T-helper 17 cell (primary cell): ENCODE results near the gene HIGD1A. TPM values are rescaled to one million over a fixed set of nuclear protein-coding genes. Genes with fewer than 3 reads are reported as not detected.

Experiments
- ATAC-seq: fragments of 150-1000 bp; cut with Tn5 transposase; 2 replicates; pipeline ENCODE4 v1.10.0; 2021; ENCODE audit warnings: mild to moderate bottlenecking, moderate library complexity
- DNase-seq, 3 donors: peaks; one replicate each; pipeline versions ENCODE4 v3.0.0 to v3.0.0-alpha.2; 2020 to 2021
- H3K9me3 ChIP-seq: one replicate; pipeline ENCODE4 v1.7.0; 2013; ENCODE audit warnings: low read length, mild to moderate bottlenecking; ENCODE audit not compliant: control insufficient read depth, poor library complexity, severe bottlenecking
- H3K27ac Mint-ChIP-seq: one replicate; pipeline ENCODE4 v1.8.0; 2022; ENCODE audit warnings: mild to moderate bottlenecking, moderate library complexity, mixed read lengths
- H3K27me3 Mint-ChIP-seq: one replicate; pipeline ENCODE4 v1.8.0; 2022; ENCODE audit warnings: mixed read lengths
- H3K36me3 Mint-ChIP-seq: one replicate; pipeline ENCODE4 v1.8.0; 2022; ENCODE audit warnings: low read depth, mixed read lengths
- H3K4me1 Mint-ChIP-seq: one replicate; pipeline ENCODE4 v1.8.0; 2022; ENCODE audit warnings: mild to moderate bottlenecking, mixed read lengths
- H3K4me3 Mint-ChIP-seq: one replicate; pipeline ENCODE4 v1.8.0; 2022; ENCODE audit warnings: mild to moderate bottlenecking, moderate library complexity, mixed read lengths
- total RNA-seq, 4 donors: library from RNA in 2 of 4; stranded (reverse) in 2 of 4; gene quantifications; one replicate each; pipeline ENCODE4 v1.2.3 and lab custom pipeline; 2022 to 2026

Gene HIGD1A
- total RNA-seq, 2 donors from 2014 or later: 20.7 to 29.2 TPM

GRCh38 chr3:42741796-42742195 lies 62.5 kb downstream of the HIGD1A start:
- Mint-ChIP-seq H3K27ac (no peak overlapping the region), H3K4me1 (peaks cover 5% of the 10 kb centered on the region), H3K27me3 (no peaks in the 10 kb centered on the region), H3K4me3 (no peak overlapping the region), H3K36me3 (no peaks in the 10 kb centered on the region)
- no peak for DNase-seq
- H3K9me3 ChIP-seq: no peaks in the 10 kb centered on the region
- ATAC-seq: no peak

- Mint-ChIP-seq H3K36me3 (no peaks in the 10 kb centered on the region), H3K4me3 (no peak overlapping the region), H3K27me3 (no peaks in the 10 kb centered on the region), H3K4me1 (peaks cover 4% of the 10 kb centered on the region), H3K27ac (peak overlapping the region; percentile 37)
- H3K9me3 ChIP-seq: no peaks in the 10 kb centered on the region
- ATAC-seq: no peak
- no peak for DNase-seq
These were observed 64.7 kb downstream of the HIGD1A start for GRCh38 chr3:42739401-42740158.

GRCh38 chr3:42736531-42736930 lies 67.8 kb downstream of the HIGD1A start:
- H3K4me3 Mint-ChIP-seq: no peak overlapping the region
- no peak for ATAC-seq

GRCh38 chr3:42736081-42736480 lies 68.2 kb downstream of the HIGD1A start:
- Mint-ChIP-seq H3K27ac (no peak overlapping the region), H3K36me3 (no peaks in the 10 kb centered on the region)
- ATAC-seq: no peak

More at GRCh38 chr3:42736531-42736930, 67.8 kb downstream of the HIGD1A start:
- peaks cover 2% of the 10 kb centered on the region for H3K4me1 Mint-ChIP-seq
- H3K27ac Mint-ChIP-seq: no peak overlapping the region
- DNase-seq: no peak
- H3K36me3 Mint-ChIP-seq: no peaks in the 10 kb centered on the region
- H3K27me3 Mint-ChIP-seq: no peaks in the 10 kb centered on the region
- H3K9me3 ChIP-seq: no peaks in the 10 kb centered on the region

DNA sequence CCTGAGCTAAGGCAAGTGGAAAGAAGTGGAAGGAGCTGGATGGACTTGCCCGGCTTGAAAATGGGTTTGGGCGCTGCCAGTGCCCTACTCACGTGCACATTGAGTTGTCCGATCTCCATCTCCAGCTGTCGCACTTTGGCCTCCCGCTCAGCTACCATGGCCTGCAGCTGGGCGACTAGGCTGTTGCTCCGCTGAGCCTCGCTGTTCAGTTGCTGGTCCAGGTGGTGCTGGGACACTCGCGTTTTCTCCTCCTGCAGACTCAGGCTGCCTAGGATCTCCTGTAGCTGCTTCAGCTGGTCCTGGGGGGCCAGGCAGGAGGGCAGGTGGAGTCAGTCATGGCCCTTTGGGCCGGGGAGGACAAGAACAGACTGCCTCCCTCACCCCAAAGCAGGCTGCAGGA lies 68.7 kb downstream of the HIGD1A start:
- ATAC-seq (no peak), DNase-seq (no peak)
- H3K9me3 ChIP-seq: no peaks in the 10 kb centered on the region
- no peak overlapping the region for H3K27ac Mint-ChIP-seq
- H3K4me1 Mint-ChIP-seq: peaks cover 2% of the 10 kb centered on the region
- H3K27me3 Mint-ChIP-seq: no peaks in the 10 kb centered on the region
- no peaks in the 10 kb centered on the region for H3K36me3 Mint-ChIP-seq
- H3K4me3 Mint-ChIP-seq: no peak overlapping the region

More at GRCh38 chr3:42736081-42736480, 68.2 kb downstream of the HIGD1A start:
- no peaks in the 10 kb centered on the region for H3K9me3 ChIP-seq
- H3K4me1 Mint-ChIP-seq: peaks cover 2% of the 10 kb centered on the region
- no peak for DNase-seq
- H3K27me3 Mint-ChIP-seq: no peaks in the 10 kb centered on the region
- H3K4me3 Mint-ChIP-seq: no peak overlapping the region

GRCh38 chr3:42735019-42735418 lies 69.3 kb downstream of the HIGD1A start:
- no peak overlapping the region for H3K4me3 Mint-ChIP-seq
- peaks cover 2% of the 10 kb centered on the region for H3K4me1 Mint-ChIP-seq
- no peaks in the 10 kb centered on the region for H3K9me3 ChIP-seq
- ATAC-seq (no peak), DNase-seq (no peak)
- H3K36me3 Mint-ChIP-seq: no peaks in the 10 kb centered on the region
- H3K27me3 Mint-ChIP-seq: no peaks in the 10 kb centered on the region
- no peak overlapping the region for H3K27ac Mint-ChIP-seq

- no peaks in the 10 kb centered on the region for H3K27me3 Mint-ChIP-seq
- ATAC-seq (no peak), DNase-seq (no peak)
- H3K36me3 Mint-ChIP-seq: no peaks in the 10 kb centered on the region
- no peaks in the 10 kb centered on the region for H3K9me3 ChIP-seq
- peaks cover 2% of the 10 kb centered on the region for H3K4me1 Mint-ChIP-seq
- H3K4me3 Mint-ChIP-seq: no peak overlapping the region
- H3K27ac Mint-ChIP-seq: no peak overlapping the region
These were observed 69.9 kb downstream of the HIGD1A start for GRCh38 chr3:42734263-42734860.

- Mint-ChIP-seq H3K36me3 (no peaks in the 10 kb centered on the region), H3K4me3 (no peak overlapping the region), H3K27me3 (no peaks in the 10 kb centered on the region), H3K27ac (no peak overlapping the region), H3K4me1 (peaks cover 2% of the 10 kb centered on the region)
- no peak for DNase-seq
- no peak for ATAC-seq
- H3K9me3 ChIP-seq: no peaks in the 10 kb centered on the region
These were observed 70.6 kb downstream of the HIGD1A start for GRCh38 chr3:42733501-42734262.

Other genes starting within 250 kb of the HIGD1A start
- 10 to 100 TPM; 83.2 to 84.5 TPM for gene SEC22C, start 222.5 kb downstream of the HIGD1A start, total RNA-seq
- 10 to 100 TPM; 42.7 to 49.1 TPM for gene SS18L2, start 213.6 kb downstream of the HIGD1A start, total RNA-seq
- 100 to 1,000 TPM; 240 to 241 TPM for gene NKTR, start 203.8 kb downstream of the HIGD1A start, total RNA-seq
- gene ZBTB47, start 150.8 kb downstream of the HIGD1A start, total RNA-seq: 1 to 10 TPM in 1 of 2 donors, under 1 TPM in 1; 0.89 to 1.1 TPM
- gene KLHL40, start 119.0 kb downstream of the HIGD1A start, total RNA-seq: not detected
- not detected for gene HHATL, start 101.7 kb downstream of the HIGD1A start, total RNA-seq
- gene CCDC13, start 31.2 kb downstream of the HIGD1A start, total RNA-seq: under 1 TPM in 1 of 2 donors, not detected in 1; 0.94 TPM
- under 1 TPM; 0.10 to 0.35 TPM for gene ACKR2, start 5.0 kb upstream of the HIGD1A start, total RNA-seq
- not detected for gene CYP8B1, start 71.4 kb upstream of the HIGD1A start, total RNA-seq
- gene ZNF662, start 101.7 kb upstream of the HIGD1A start, total RNA-seq: 1 to 10 TPM in 1 of 2 donors, under 1 TPM in 1; 0.94 to 1.4 TPM
- not detected for gene GASK1A, start 174.8 kb upstream of the HIGD1A start, total RNA-seq